GM18508 (cell line): ENCODE measurements around the gene TOMM40.
"Not testable (repeated sequence)": the region's sequence is repeated elsewhere in the genome, so short reads cannot be mapped to it uniquely, and the experiment has no call there.

Source experiments
- ATAC-seq: cut with Tn5 transposase; IDR thresholded peaks from one replicate; pipeline ENCODE4 v1.9.1; 2021; ENCODE audit warnings: moderate number of reproducible peaks; ENCODE audit not compliant: insufficient read depth, unreplicated experiment

The TOMM40 gene

DNA sequence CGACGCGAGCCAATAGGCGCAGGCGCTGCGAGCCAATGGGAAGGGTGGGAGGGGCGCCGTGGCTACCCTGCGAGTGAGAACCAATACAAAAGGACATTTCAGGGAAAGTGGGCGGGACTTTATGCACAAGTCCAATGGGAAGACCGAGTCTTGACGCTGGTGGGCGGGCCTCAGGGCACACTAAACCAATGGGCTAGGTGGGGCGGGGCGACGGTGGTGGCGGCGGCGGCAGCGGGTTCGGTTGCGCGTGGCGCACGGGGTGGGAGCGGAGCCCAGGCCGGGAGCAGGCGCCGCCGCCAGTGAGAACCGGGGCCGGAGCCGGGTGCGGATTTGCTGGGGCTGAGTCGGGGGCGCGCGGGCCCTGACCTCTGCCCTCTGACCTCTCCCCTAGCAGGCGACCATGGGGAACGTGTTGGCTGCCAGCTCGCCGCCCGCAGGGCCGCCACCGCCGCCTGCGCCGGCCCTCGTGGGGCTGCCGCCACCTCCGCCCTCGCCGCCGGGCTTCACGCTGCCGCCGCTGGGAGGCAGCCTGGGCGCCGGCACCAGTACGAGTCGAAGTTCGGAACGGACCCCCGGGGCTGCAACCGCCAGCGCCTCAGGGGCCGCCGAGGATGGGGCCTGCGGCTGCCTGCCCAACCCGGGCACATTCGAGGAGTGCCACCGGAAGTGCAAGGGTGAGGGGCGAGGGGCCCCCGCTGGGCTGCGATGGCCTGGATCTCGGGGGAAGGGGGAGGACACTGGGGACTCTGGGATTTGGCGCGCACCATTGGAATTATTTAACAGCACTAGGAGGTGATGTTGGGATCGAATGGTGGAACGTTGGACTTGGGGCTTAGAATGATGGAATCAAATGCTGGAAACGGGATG, at the start of gene TOMM40:
Gene TOMM40 (plus strand): TSS at position 239 of the 867 bp plus-strand sequence. CDS start 162 bp downstream, at position 401.
- ATAC-seq: peak; percentile 38

DNA sequence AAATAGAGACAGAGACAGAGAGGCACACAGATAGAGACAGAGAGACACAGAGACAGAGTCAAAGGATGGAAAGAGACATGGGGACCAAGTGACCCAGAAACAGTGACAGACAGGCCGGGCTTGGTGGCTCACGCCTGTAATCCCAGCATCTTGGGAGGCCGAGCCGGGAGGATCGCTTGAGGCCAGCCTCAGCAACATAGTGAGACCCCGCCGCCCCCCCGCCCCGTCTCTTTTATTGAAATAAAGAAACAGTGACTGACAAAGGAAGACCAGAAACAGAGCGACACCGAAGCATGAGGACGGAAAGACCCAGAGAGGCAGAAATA, 45.8 kb upstream of the TOMM40 start:
- ATAC-seq: no peak

DNA sequence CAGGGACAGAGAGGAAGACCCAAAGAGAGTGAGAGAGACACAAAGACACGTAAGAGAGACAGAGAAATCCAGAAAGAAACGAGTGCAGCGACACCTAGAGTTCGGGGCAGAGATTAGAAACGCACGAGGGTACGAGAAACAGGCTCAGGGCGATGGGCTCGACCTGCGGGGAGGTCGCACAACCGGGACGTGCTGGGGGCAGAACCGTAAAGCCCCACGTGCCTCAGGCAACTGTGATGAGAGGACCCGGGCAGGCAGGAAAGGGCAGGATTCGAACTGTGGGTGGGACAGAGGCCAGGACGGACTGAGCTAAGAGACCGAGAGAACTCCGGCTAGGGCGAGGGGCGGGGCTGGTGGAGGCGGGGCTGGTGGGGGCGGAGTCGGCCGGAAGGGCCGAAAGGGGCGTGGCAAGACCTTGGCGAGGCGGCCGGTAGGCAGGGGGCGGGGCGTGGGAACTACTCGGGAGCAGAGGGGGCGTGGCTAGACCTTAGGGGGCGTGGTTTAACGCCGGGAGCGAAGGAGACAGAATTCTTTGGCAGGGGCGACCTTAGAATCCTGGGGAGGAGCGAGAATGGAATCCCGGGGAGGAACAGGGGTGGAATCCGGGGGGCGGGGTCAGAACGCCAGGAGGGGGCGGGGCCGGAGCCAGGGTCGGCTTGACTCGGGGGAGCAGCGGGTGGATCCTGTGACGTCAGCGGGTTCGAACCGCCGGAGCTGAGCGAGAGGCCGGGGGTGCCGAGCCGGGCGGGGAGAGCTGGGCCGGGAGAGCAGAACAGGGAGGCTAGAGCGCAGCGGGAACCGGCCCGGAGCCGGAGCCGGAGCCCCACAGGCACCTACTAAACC, 45.2 kb upstream of the TOMM40 start, which contains the start of gene NECTIN2:
Gene NECTIN2 (plus strand): TSS at position 686 of the 843 bp plus-strand sequence. CDS start 229 bp downstream, outside the sequence.
- no peak for ATAC-seq

DNA sequence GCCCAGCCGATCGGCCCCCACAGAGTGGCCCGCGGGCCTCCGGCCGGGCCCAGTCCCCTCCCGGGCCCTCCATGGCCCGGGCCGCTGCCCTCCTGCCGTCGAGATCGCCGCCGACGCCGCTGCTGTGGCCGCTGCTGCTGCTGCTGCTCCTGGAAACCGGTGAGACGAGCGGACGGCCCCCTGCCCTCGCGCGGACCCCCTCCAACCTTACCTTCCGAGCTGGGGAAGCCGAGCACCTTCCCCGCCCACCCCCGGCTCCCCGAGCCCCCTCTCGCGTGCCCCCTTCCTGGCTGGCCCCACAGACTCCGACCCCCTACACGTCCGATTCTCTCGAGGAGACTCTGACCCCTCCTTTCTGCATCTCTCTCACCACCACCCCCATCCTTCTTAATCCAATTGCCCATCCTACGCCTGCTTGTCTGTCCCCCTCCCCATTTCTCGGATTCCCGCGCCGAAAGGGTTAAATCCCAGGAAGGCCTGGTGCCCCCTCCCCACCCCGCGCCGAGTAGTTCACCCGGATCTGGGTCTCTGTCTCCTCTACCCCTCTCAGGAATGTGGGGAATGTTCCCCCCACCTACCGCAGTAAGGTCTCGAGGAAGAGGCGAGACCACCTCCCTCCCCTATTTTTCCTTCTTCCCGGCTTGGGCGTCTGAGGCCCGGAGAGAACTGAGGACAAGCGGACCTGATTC, 44.5 kb upstream of the TOMM40 start:
- no peak for ATAC-seq

DNA sequence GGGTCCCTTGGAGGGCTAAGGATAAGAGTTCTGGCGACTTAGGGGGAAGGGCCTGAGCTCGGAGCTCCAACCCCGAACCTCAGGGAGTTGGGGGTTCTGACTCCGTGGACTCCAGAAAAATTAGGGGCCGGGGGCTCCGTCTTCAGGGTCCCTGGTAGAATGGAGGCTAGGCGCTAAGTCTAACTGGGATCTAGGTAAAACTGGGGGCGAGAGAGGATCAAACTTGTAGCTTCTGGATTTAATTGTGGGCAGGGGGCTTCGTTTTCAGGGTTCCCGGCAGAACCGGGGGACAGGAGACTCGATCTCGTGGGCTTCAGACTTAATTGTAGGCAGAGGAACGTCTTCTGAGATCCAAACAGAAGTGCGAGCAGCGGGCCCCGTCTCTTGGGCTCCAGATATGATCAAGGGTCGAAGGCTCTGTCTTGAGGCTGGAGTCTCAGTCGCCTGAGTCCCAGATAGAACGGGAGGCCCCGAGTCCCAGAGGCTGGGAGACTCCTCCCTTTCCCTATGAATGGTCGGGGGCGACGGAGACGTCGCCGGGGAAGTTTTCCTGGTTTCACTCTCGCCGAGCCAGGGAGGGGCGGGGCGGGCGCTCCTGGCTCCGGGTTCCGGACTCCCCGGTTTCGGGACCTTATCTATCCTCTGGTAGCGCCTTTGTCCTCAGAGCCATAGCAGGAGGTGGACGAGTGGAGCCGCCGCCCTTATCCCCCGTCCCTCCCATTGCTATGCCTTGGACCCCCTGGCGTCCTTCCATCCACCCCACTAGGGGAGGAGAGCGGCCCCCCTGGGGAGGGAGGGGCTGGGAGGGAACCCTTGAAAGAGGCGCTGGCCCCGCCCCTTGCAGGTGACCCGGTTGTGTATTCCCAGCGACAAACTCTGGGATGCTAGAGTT, 43.7 kb upstream of the TOMM40 start:
- no peak for ATAC-seq

DNA sequence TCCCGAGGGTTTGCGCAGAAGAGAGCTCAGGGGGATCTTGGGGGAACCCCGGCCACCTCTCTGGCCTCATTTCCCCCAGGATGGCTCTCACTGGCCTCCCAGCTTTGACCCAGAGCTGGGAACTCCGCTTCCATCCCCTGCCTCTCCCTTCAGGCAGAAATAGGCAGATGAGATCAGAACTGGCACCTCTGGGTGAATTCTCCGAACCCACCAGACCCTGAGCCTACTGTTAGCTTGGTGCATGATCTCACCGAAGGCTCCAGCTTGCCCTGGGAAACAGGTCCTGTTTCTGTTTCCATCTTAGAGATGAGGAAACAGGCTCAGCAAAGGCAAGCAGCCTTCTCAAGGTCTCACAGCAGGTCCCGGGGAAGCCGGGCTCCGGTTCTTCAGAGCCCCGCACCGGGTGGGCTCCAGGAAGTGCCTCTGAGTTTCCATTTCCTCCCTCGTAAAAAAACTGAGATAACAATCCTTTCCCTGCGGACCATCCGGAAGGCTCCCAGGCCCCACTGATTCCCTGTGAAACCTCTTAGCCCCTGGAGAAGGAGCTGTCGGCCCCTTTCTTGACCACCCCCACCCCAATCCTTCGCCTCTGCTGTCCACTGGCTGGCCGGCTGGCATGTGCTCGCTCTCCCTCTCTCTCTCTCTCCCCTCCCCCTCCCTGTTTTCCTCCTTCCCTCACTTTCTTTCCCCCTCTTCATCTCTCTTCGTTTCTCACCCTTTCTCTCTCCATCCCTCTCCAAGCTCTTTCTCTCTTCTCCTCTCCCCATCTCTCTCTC, 42.8 kb upstream of the TOMM40 start:
- no peak for ATAC-seq

DNA sequence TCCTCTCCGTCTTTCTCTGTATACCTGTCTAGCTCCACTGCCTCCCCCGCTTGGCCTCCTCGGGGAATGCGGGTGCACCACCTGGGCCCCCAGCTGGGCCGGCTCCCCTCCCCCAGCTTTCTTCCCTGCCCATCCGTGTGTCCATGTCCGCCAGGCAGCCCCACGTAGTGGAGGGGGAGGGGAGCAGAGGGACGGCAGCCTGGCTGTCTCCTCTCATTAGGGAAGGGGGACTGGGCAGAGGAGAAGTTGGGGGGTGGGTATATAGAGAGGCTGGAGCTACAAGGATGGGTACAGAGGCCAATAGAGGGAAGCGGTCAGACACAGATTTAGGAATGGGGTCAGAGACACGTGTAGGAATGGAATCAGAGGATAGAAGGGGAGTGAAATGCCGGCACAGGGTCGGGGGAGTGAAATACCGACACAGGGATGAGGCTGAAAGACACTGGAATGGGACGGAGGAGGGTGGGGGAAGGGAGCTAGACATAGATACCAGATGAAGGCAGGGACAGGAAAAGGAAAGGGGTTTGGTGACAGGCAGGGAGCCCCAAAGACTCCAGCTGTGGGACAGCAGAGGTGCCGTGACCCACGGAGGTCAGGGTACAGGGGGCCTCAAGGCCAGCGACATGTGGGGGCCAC, 42.1 kb upstream of the TOMM40 start:
- ATAC-seq: no peak

DNA sequence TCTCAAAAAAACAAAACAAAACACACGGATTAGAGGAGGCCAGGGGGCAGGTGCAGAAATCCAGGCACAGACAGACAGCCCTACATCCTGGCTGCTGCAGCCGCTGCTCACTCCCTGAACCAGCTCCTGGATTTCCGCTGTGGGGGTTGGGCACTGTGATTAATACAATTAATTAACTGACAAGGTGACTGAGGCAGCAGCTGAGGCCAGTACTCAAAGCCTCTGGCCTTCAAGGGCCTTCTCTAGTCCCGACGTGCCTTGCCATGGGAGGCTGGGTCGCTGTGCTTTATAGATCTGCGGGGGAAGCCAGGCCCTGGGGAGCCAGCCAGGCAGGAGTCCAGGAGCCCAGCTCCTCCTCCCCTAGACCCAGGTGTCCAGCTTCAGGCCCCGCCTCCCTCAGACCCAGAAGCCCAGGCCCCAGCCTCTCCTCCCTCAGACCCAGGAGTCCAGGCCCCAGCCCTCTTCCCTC, 40.4 kb upstream of the TOMM40 start:
- ATAC-seq: no peak

DNA sequence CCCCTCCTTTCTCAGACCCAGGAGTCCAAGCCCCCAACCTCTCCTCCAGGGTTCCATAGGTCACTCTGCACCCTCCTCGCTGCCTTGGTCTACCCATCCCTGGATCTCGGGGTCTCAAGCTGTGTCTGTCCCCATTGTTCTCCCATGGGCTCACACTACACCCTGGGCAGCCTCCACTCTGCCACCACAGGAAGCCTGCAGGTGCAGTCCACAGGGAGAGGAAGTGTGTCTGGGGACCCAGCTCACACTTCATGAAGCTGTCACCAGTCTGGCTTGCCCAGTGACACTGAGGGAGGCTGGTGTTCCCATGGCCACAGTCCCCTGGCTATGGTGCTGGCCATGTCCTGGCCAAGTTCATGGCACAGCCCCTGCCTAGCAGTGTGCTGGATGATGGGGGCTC, 39.6 kb upstream of the TOMM40 start:
- ATAC-seq: no peak

DNA sequence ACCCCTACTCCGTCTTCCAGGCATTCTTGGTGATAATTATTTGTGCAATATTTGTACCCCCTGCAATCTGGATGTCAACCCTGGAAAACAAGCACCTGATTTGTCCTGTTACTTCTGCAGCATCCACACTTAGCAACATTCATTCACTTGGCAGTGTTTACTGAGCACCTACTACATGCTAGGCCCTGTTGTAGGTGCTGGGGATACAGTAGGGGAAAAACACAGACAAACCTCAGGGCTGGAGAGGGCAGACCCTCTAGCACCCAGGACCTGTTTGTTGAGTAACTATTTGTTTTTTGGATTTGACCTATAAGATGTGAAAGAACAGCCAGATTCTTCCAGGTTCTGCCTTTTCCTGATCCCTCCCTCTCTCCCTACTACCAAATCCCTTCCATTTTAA, 35.4 kb upstream of the TOMM40 start:
- no peak for ATAC-seq

DNA sequence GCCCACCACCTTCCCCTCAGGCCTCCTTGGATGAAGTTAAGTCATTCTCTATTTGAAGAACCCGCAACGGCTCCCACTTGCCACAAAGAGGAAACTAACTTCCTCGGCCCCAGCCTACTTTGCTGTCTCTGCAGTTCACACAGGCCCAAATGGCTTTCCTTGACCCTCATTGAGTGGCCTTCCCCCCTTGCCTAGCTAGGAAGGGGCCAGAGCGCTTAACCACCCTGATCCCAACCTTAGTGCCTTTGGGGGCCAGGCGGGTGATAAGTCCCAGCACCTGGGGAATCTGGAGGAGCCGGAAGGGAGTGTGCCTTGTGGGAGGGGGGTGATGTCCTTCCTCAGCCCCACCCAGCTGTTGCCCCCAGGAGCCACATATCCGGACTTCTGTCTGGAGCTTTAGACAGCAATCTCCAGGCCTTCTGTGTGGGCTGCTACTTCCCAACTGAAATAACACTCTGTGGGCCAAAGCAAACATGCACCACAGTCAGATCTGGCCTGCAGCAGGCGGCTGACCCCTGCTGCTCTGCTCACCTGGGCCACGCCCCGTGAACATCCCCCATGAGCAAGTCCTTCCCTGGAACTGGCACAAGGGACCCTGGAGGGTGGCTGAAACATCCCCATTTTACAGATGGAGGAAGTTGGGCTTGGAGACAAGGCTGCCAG, 34.5 kb upstream of the TOMM40 start:
- no peak for ATAC-seq

DNA sequence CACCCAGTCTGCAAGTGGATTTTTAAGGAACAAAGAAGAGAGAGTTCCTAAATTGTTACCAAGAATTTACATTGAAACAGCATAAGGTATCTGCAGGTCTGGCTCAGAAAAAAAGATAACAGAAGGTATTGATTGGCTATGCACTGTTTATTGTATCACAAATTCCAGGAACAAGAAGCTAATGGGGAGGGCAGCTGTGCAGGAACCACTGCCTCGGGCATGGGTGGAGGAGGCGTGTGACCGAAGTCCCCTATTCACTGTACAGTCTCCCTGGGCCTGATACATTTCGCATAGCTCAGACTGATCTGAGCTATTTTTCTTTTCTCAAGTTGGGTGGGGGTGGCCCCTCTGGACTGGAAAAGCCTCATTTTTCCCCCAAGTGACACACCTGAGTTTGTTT, 33.2 kb upstream of the TOMM40 start:
- no peak for ATAC-seq

DNA sequence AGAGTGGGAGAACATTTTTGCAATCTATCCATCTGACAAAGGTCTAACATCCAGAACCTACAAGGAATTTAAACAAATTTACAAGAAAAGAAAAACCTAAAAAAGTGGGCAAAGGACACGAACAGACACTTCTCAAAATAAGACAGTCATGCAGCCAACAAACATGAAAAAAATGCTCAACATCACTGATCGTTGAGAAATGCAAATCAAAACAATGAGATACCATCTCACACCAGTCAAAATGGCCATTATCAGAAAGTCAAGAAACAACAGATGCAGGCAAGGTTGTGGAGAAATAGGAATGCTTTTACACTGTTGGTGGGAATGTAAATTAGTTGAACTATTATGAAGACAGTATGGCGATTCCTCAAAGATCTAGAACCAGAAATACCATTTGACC, 29.5 kb upstream of the TOMM40 start:
- ATAC-seq: not testable (repeated sequence)

DNA sequence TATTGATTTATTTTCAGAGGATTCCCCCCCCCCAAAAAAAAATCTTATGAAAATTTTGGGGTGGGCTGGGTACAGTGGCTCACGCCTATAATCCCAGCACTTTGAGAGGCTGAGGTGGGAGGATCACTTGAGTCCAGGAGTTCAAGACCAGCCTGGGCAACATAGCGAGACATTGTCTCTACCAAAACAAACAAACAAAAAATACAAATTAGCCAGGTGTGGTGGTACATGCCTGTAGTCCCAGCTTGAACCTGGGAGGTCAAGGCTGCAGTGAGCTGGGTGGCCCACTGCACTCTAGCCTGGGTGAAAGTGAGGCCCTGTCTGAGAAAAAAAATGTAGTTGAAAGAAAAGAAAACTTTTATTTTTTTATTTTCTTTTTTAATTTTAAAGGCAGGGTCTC, 27.1 kb upstream of the TOMM40 start:
- ATAC-seq: no peak

DNA sequence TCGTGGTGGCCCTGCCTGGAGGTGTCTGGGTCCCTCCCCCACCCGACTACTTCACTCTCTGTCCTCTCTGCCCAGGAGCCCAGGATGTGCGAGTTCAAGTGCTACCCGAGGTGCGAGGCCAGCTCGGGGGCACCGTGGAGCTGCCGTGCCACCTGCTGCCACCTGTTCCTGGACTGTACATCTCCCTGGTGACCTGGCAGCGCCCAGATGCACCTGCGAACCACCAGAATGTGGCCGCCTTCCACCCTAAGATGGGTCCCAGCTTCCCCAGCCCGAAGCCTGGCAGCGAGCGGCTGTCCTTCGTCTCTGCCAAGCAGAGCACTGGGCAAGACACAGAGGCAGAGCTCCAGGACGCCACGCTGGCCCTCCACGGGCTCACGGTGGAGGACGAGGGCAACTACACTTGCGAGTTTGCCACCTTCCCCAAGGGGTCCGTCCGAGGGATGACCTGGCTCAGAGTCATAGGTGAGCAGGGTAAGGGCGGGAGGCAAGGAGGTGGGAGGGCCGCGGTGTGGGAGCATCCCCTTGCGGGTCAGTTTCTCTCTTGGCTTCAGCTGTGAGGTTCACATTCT, 25.8 kb upstream of the TOMM40 start:
- no peak for ATAC-seq

DNA sequence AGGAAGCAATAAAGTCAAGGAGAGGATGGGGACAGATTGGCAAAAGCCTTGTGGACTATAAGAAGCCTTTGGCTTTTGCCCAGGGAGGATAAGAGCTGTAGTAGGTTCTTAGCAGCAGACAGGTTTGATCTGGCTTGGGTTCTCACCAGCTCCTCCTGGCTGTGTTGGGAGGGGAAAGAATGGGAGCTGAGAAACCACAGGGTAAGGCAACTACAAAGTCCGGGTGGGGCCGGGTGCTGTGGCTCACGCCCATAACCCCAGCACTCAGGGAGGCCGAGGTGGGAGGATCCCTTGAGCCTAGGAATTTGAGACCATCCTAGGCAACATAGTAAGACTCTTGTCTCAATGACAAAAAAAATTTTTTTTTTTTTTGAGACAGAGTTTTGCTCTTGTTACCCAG, 24.4 kb upstream of the TOMM40 start:
- no peak for ATAC-seq

DNA sequence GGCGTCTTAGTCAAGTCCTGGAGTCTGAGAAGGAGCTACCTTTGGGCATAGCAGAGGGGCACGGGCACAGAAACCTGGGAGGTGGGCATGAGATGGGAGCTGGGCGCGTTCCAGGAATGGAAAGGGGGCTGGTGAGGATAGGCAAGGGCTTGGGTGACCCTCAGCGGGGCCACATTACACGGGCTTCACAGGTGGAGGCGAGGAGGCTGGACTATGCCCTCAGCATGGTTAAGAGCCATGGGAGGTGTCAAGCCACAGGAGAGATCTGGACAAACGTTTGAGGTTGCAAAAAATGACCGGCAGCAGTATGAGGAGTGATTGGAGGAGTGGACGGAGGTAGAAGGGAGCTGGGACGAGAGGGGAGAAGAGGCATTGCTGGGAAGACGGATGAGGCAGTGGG, 23.5 kb upstream of the TOMM40 start:
- ATAC-seq: no peak
